Neural crest cell (in vitro differentiated cells): ENCODE data around the gene HSPA12A. TPM values are rescaled to one million over a fixed set of nuclear protein-coding genes. Genes with fewer than 3 reads are reported as not detected.

ENCODE experiments used
- DNase-seq: peaks from one replicate; pipeline ENCODE4 v3.0.0; 2021; ENCODE audit warnings: low read depth, mixed read lengths, low spot score
- H3K27ac Mint-ChIP-seq: one replicate; pipeline ENCODE4 v1.8.0; 2021; ENCODE audit warnings: mild to moderate bottlenecking, mixed read lengths; ENCODE audit not compliant: unreplicated experiment
- H3K27me3 Mint-ChIP-seq: 2 replicates; pipeline ENCODE4 v1.8.0; 2021; ENCODE audit warnings: low read depth, mild to moderate bottlenecking, mixed read lengths
- H3K36me3 Mint-ChIP-seq: 2 replicates; pipeline ENCODE4 v1.8.0; 2021; ENCODE audit warnings: low read depth, mild to moderate bottlenecking, mixed read lengths
- H3K4me1 Mint-ChIP-seq: 2 replicates; pipeline ENCODE4 v1.8.0; 2021; ENCODE audit warnings: mixed read lengths
- H3K4me3 Mint-ChIP-seq: one replicate; pipeline ENCODE4 v1.8.0; 2021; ENCODE audit warnings: mild to moderate bottlenecking, mixed read lengths
- H3K9me3 Mint-ChIP-seq: 2 replicates; pipeline ENCODE4 v1.8.0; 2021; ENCODE audit warnings: mixed read lengths
- CTCF ChIP-seq: fragments of 200-600 bp; sonication (generic); conservative IDR thresholded peaks from 2 replicates; pipeline ENCODE4 v1.5.0; 2021; ENCODE audit warnings: antibody characterized with exemption, mild to moderate bottlenecking
- total RNA-seq: library from RNA; stranded (reverse); gene quantifications from 2 replicates; pipeline ENCODE4 v1.2.1, GENCODE V29; 2021

The HSPA12A gene
- total RNA-seq, 1 donor from 2014 or later = 7.4 TPM

- Mint-ChIP-seq H3K36me3 (no peaks in the 10 kb centered on the region), H3K4me1 (peaks cover 19% of the 10 kb centered on the region), H3K27ac (no peak overlapping the region), H3K27me3 (no peaks in the 10 kb centered on the region), H3K9me3 (peaks cover 2% of the 10 kb centered on the region), H3K4me3 (no peak overlapping the region)
- no peak for DNase-seq
- TF ChIP-seq CTCF = no peak
These were observed 27.4 kb upstream of the HSPA12A start for GRCh38 chr10:116769791-116770190.

- TF ChIP-seq CTCF = no peak
- H3K36me3 Mint-ChIP-seq = no peaks in the 10 kb centered on the region
- no peak overlapping the region for H3K4me3 Mint-ChIP-seq
- H3K9me3 Mint-ChIP-seq = peaks cover 3% of the 10 kb centered on the region
- H3K4me1 Mint-ChIP-seq = peaks cover 19% of the 10 kb centered on the region
- no peaks in the 10 kb centered on the region for H3K27me3 Mint-ChIP-seq
- H3K27ac Mint-ChIP-seq = no peak overlapping the region
- DNase-seq = no peak
These were observed 27.0 kb upstream of the HSPA12A start for GRCh38 chr10:116769368-116769767.

- H3K9me3 Mint-ChIP-seq = peaks cover 3% of the 10 kb centered on the region
- H3K4me3 Mint-ChIP-seq = no peak overlapping the region
- H3K27ac Mint-ChIP-seq = no peak overlapping the region
- no peaks in the 10 kb centered on the region for H3K36me3 Mint-ChIP-seq
- H3K4me1 Mint-ChIP-seq = peaks cover 19% of the 10 kb centered on the region
- no peaks in the 10 kb centered on the region for H3K27me3 Mint-ChIP-seq
- no peak for DNase-seq
- no peak for TF ChIP-seq CTCF
These were observed 26.4 kb upstream of the HSPA12A start for GRCh38 chr10:116768786-116769185.

GRCh38 chr10:116766837-116767634 is 24.7 kb upstream of the HSPA12A start:
- Mint-ChIP-seq H3K4me3 (no peak overlapping the region), H3K27ac (no peak overlapping the region), H3K4me1 (peaks cover 25% of the 10 kb centered on the region), H3K27me3 (no peaks in the 10 kb centered on the region), H3K9me3 (peaks cover 3% of the 10 kb centered on the region), H3K36me3 (no peaks in the 10 kb centered on the region)
- no peak for TF ChIP-seq CTCF
- no peak for DNase-seq

GRCh38 chr10:116766241-116766827 is 24.0 kb upstream of the HSPA12A start:
- no peaks in the 10 kb centered on the region for H3K27me3 Mint-ChIP-seq
- no peak for DNase-seq
- no peaks in the 10 kb centered on the region for H3K36me3 Mint-ChIP-seq
- no peak overlapping the region for H3K4me3 Mint-ChIP-seq
- peaks cover 3% of the 10 kb centered on the region for H3K9me3 Mint-ChIP-seq
- no peak overlapping the region for H3K27ac Mint-ChIP-seq
- no peak for TF ChIP-seq CTCF
- H3K4me1 Mint-ChIP-seq = peaks cover 25% of the 10 kb centered on the region
